RWPE2 (cell line): Measurements from ENCODE around the gene NUCB2.
A peak's percentile ranks its signal among the peaks of the same experiment; 100 is the strongest.
"Not testable (repeated sequence)": the region's sequence is repeated elsewhere in the genome, so short reads cannot be mapped to it uniquely, and the experiment has no call there.

Experiments
- ATAC-seq: fragments of 200-7000 bp; cut with Tn5 transposase; 3 replicates; pipeline ENCODE4 v1.9.1; 2021; ENCODE audit warnings: low read depth
- DNase-seq: peaks from one replicate; pipeline ENCODE4 v3.0.0-alpha.2; 2020; ENCODE audit warnings: low spot score
- H3K27ac ChIP-seq: fragments of 450-650 bp; 2 replicates; pipeline ENCODE4 v1.5.1; 2017; ENCODE audit warnings: mild to moderate bottlenecking; ENCODE audit not compliant: poor library complexity, severe bottlenecking
- H3K27me3 ChIP-seq: fragments of 250-450 bp; sonication (Bioruptor Pico); 2 replicates; pipeline ENCODE4 v1.5.1; 2021; ENCODE audit warnings: mild to moderate bottlenecking, moderate library complexity; ENCODE audit not compliant: insufficient read depth, poor library complexity, severe bottlenecking
- H3K36me3 ChIP-seq: fragments of 250-450 bp; sonication (Bioruptor Pico); 2 replicates; pipeline ENCODE4 v1.5.1; 2020; ENCODE audit warnings: low read depth, mild to moderate bottlenecking, moderate library complexity
- H3K4me1 ChIP-seq: fragments of 250-450 bp; sonication (Bioruptor Pico); 2 replicates; pipeline ENCODE4 v1.5.1; 2021; ENCODE audit warnings: mild to moderate bottlenecking, moderate library complexity; ENCODE audit not compliant: insufficient read depth, poor library complexity, severe bottlenecking
- H3K4me3 ChIP-seq: fragments of 250-450 bp; sonication (Bioruptor Pico); 2 replicates; pipeline ENCODE4 v1.5.1; 2021; ENCODE audit warnings: mild to moderate bottlenecking, moderate library complexity; ENCODE audit not compliant: severe bottlenecking
- H3K9me3 ChIP-seq: fragments of 250-450 bp; sonication (Bioruptor Pico); 2 replicates; pipeline ENCODE4 v1.5.1; 2021; ENCODE audit warnings: mild to moderate bottlenecking, moderate library complexity; ENCODE audit not compliant: severe bottlenecking
- CTCF ChIP-seq: fragments of 450-650 bp; IDR thresholded peaks from one replicate; pipeline ENCODE4 v1.5.1; 2017; ENCODE audit warnings: mild to moderate bottlenecking, moderate library complexity; ENCODE audit not compliant: poor library complexity, severe bottlenecking

NUCB2 gene

GRCh38 chr11:17259519-17259918 is 17.0 kb upstream of the NUCB2 start:
- ATAC-seq: no peak

GRCh38 chr11:17260020-17260419 is 16.5 kb upstream of the NUCB2 start:
- H3K27me3 ChIP-seq: no peaks in the 10 kb centered on the region
- ATAC-seq (no peak), DNase-seq (no peak)
- H3K4me1 ChIP-seq: peaks cover 20% of the 10 kb centered on the region
- H3K36me3 ChIP-seq: no peaks in the 10 kb centered on the region
- H3K4me3 ChIP-seq: no peak overlapping the region
- H3K27ac ChIP-seq: no peak overlapping the region
- no peaks in the 10 kb centered on the region for H3K9me3 ChIP-seq
- TF ChIP-seq CTCF: no peak

More at GRCh38 chr11:17259519-17259918, 17.0 kb upstream of the NUCB2 start:
- H3K4me3 ChIP-seq: no peak overlapping the region
- H3K27me3 ChIP-seq: no peaks in the 10 kb centered on the region
- H3K27ac ChIP-seq: no peak overlapping the region
- H3K9me3 ChIP-seq: no peaks in the 10 kb centered on the region
- H3K4me1 ChIP-seq: peaks cover 20% of the 10 kb centered on the region
- no peaks in the 10 kb centered on the region for H3K36me3 ChIP-seq
- no peak for DNase-seq
- no peak for TF ChIP-seq CTCF

GRCh38 chr11:17263769-17264168 is 12.8 kb upstream of the NUCB2 start:
- Histone ChIP-seq H3K27ac (no peak overlapping the region), H3K4me3 (no peak overlapping the region), H3K36me3 (no peaks in the 10 kb centered on the region), H3K4me1 (peaks cover 6% of the 10 kb centered on the region), H3K27me3 (no peaks in the 10 kb centered on the region), H3K9me3 (no peaks in the 10 kb centered on the region)
- no peak for TF ChIP-seq CTCF
- DNase-seq: no peak
- peak; percentile 75 for ATAC-seq

- Histone ChIP-seq H3K36me3 (no peaks in the 10 kb centered on the region), H3K27me3 (no peaks in the 10 kb centered on the region), H3K4me3 (no peak overlapping the region), H3K4me1 (peaks cover 6% of the 10 kb centered on the region), H3K27ac (peak overlapping the region; percentile 46), H3K9me3 (no peaks in the 10 kb centered on the region)
- DNase-seq (no peak), ATAC-seq (no peak)
- no peak for TF ChIP-seq CTCF
Measured at GRCh38 chr11:17266781-17267180, 9.8 kb upstream of the NUCB2 start.

- H3K27ac ChIP-seq: peak overlapping the region; percentile 46
- no peaks in the 10 kb centered on the region for H3K9me3 ChIP-seq
- H3K4me3 ChIP-seq: no peak overlapping the region
- no peaks in the 10 kb centered on the region for H3K36me3 ChIP-seq
- DNase-seq (peak; percentile 75), ATAC-seq (peak; percentile 96)
- peak; percentile 63 for TF ChIP-seq CTCF
- no peaks in the 10 kb centered on the region for H3K27me3 ChIP-seq
- peaks cover 6% of the 10 kb centered on the region for H3K4me1 ChIP-seq
Measured at GRCh38 chr11:17267576-17267975, 9.0 kb upstream of the NUCB2 start.

- H3K27ac ChIP-seq, H3K9me3 ChIP-seq, DNase-seq, H3K36me3 ChIP-seq, H3K4me3 ChIP-seq, ATAC-seq, H3K4me1 ChIP-seq, H3K27me3 ChIP-seq: not testable (repeated sequence)
Measured at GRCh38 chr11:17268500-17268899, 8.0 kb upstream of the NUCB2 start.
